Left hindlimb (tissue), 1 donor: Measurements from ENCODE around the gene TBC1D22A.
A peak's percentile ranks its signal among the peaks of the same experiment; 100 is the strongest.

Source experiments
- DNase-seq: peaks from one replicate; pipeline ENCODE4 v3.0.0-alpha.2; 2018

Gene TBC1D22A

GRCh38 chr22:46737976-46738646, 24.3 kb upstream of the TBC1D22A start, which contains the start of gene CERK:
Gene CERK (minus strand): TSS chr22:46738252. CDS start chr22:46738148, 104 bp downstream.
- peak; percentile 93 for DNase-seq

DNA sequence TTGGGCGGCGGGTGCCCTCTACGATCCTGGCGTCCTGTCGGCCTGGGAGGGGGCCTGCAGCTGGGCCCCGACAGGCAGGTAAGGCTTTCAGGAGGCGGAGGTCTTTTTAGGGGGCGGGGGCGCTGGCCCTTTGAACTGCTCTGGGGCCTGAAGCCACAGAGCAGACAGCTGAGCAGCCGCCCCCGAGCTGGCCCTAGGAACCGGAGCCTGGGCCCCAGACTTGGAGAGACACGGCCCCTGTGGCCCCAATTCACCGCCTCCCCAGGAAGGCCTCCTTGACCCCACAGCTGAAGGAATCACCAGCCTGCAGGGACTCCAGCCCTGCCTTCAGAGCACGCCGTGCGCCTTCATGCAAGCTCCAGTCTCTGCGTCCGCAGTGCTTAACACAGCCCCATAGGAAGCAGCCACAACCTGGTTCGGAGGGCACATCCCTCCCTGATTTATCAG, 23.8 kb upstream of the TBC1D22A start:
- peak; percentile 59 for DNase-seq

DNA sequence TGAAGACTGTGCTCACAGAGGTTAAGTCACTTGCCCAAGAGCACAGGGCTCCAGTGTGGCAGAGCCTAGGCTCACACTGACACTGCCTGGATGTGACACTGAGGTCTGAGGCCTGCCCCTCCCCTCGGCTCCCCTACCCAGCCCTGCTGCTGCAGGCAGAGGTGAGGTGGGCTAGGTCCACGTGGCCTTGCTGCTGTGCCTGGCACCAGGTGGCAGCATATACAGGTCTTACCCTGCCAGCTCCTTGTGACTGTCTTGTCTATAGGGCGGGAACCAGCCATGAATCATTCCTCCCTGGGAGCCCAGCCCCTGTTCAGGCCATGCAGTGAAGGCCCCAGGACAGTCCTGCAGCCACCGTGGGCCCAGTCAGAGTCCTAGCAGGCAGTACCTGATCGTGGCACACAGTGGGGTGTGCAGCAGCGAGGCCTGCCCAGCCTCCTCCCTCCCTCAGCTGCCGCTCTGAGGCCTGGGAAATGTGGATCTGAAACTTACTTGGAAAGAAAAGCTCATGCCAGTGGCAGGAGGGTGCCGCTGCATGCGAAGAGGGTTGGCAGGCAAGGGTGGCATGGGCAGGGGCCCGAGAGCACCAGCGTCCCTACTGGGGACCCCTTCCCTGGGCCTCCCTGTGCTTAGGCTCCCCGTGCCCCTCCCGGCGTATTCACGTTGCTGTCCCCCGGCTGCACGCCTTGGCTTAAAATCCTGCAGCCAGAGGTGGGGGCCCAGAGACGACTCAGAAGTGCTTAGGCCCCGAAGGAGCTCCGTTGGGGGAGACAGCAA, 23.2 kb upstream of the TBC1D22A start:
- peak; percentile 74 for DNase-seq

GRCh38 chr22:46740910-46741780, 21.3 kb upstream of the TBC1D22A start:
- DNase-seq: no peak

GRCh38 chr22:46741974-46742519, 20.4 kb upstream of the TBC1D22A start:
- no peak for DNase-seq

DNA sequence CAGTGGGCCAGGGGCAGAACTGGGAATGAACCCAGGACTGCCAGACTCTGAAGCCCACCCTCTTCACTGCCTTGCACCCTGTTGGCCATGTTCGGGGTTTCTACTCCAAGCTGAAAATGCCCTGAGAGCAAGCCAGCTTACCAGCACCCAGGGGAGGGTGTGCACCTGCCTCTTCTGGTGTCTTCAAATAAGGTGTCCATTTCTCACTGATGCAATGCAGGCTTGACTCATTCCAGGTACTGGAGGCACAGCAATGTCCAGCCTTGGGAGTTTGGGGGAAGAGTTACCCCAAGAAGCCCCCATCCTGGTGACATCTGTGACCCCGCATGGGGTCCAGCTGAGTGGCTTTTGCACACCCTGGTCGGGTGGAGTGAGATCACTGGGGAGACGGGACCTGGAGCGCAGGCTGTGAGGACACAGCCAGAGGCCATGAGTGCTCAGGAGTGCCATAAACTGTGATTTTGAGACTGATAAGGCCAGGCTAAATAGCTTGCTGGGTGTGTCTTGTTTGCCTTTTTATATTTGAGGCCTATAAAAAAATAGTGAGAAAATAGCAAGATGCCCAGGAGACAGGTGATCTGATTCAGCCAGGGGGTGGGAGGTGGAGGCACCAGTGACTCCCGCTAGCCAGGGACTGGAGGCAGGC, 19.8 kb upstream of the TBC1D22A start:
- no peak for DNase-seq

- DNase-seq: no peak
These were observed 17.9 kb upstream of the TBC1D22A start for GRCh38 chr22:46744581-46744980.

- DNase-seq: no peak
These were observed 16.3 kb upstream of the TBC1D22A start for GRCh38 chr22:46746192-46746591.

DNA sequence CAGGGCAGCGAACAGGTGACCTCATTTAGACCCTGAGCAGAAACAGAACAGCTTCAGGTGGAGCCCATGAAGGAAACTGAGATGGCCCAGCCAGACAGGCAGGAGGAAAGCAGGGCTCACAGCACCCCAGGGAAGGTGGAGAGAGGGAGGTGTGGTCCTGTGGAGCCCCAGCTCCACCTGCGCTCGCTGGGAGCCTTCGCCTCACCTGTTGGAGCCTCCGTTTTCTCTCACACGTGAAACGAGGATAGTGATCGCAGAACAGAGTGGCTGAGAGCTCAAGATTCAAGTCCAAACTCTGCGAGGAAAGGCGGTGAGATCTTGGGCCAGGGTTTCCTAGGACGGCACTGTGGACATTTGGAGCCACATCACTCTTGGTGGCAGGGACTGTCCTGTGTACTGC, 15.8 kb upstream of the TBC1D22A start:
- DNase-seq: no peak

DNA sequence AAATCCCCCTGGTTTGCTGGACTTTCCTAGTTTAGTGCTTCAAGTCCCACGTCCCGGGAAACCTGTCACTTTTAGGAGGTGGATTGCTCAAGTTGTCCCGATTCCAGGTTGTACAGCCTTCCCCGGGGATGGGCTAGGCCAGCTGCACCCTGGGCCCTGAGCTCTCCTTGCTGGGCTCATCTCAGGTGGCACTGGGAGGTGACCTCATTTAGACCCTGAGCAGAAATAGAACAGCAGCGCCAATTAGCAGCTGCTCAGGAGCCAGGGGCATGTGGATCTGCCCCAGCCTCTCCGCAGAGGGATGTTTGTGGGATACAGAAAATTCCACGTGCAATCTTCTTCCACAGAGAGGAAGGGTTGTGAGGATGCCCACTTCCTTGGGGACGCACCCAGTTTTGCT, 14.8 kb upstream of the TBC1D22A start:
- DNase-seq: no peak

DNA sequence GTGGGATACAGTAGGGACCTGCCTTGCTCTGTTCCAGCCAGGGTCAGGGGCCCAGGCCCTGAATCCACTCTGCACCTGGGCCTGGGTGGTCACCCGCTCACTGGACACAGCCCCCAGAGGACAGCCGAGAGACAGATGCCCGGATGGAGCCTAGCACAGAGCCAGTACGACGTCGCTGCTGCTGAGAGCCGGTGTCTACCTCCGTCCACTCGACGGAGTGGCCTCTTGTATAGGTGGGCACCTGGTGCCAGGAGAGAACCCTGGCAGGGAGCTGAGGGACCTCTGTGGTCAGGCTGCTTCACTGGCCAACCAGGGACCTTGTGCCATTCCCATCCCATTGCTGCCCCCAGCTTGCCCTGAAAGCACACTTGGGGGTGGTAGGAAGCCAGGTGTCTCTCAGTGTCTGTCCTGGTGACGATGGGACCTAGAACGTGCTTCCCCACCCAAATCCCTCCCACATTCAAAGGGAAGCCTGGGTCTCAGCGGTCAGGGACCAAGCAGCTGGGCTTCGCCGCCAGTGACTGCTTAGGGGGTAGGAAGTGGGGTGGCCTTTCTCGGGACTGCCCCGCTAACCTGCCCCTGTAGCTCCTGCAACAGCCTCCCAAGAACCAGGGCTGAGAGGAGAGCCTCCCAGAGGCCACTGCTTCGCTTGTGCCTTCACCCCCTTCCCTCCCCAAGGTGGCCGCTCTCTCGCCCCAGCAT, 14.1 kb upstream of the TBC1D22A start:
- no peak for DNase-seq

DNA sequence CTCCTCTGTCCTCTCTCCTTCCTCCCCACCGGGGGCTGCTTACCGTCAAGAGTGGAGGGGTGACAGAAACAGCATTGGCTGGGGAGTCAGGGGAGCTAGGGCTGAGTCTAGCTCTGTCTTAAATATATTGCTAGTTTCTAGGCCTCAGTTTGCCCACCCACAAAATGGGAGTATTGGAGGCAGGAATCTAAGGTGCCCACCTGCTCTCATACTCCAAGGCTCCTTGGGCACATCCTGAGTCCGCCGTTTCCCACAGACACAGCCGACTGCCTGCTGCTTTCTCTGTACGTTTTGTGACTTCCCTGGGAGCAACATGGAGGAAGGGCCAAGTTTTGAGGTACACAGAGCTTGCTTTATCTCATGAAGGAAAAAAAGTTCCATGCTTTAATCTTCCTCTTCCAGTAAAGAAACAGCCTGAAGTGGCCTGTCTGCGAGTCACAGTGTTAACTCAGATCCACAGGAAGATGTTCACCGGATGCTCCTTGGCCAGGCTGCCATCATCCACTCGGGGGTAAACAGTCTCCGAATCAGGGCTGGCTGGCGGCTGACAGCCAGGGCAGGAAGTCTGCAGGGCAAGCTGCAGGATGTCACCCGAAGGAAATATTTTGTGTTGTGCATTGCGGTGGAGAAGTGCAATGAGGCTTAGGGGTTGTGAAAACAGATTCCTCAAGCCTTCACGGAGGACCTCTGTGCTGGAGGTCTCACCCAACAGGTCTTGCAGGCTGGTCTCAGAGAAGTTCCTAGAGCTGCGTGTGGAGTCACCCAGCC, 13.4 kb upstream of the TBC1D22A start:
- DNase-seq: peak; percentile 26

DNA sequence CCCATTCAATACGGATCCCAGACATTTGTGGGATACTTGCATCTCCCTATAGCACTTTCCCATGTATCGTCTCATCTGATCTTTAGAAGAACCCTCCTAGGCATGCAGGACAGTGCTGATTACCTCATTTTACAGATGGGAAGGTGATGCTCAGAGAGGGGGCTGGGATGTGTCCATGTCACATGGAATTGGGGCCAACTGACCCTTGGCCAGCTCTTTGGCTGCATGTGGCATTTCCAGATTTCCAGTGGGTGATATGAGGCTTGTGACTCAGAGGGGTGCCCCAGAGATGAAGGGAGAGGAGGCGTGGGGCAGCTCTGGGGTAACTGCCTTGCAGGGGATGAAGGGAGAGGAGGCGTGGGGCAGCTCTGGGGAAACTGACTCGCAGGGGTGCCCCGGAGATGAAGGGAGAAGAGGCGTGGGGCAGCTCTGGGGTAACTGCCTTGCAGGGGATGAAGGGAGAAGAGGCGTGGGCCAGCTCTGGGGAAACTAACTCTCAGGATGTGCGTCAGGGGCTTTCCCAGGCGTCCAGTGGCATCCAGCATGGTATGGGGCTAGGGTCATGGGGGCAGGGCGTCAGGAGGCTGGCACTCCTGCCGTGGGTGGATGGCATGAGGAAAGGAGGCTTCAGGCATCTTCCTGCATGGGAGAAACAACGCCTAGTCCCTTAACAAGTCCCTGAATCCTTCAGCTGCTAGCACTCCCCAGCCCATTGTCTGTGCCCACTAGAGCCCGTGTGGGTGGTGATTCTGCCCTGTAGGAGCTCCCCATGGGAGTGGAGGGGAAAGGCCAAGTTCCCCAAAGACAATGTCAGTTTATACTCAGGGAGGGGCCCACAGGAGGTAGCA, 12.5 kb upstream of the TBC1D22A start:
- DNase-seq: peak; percentile 19

- no peak for DNase-seq
These were observed 12.0 kb upstream of the TBC1D22A start for GRCh38 chr22:46750530-46750800.

DNA sequence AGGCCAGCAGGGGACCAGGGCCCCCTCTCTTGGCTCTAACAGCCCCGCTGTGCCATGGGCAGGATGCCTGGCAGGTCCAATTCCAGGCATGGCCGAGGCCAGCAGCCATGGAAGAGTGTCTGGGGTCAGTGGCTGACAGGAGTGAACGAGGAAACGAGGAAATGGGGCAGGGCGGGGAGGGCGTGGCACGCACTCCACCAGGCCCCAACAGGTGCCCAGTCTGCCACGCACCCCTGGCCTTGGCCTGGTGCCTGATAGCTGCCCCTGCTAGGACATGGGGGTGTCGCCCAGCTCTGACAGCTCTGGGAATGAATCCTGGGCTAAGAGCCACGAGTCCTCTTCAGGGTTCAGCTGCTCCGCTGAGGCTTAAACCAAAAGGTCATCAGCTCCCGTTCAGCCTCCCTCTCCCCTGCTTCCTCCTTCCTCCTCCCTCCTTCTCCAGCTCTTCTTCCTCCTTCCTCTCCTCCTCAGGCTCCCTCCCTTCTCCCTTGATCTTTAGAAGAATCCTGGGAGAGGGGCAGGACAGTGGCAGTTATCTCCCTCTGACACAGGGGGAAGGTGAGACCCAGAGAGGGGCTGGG, 11.5 kb upstream of the TBC1D22A start:
- no peak for DNase-seq

DNA sequence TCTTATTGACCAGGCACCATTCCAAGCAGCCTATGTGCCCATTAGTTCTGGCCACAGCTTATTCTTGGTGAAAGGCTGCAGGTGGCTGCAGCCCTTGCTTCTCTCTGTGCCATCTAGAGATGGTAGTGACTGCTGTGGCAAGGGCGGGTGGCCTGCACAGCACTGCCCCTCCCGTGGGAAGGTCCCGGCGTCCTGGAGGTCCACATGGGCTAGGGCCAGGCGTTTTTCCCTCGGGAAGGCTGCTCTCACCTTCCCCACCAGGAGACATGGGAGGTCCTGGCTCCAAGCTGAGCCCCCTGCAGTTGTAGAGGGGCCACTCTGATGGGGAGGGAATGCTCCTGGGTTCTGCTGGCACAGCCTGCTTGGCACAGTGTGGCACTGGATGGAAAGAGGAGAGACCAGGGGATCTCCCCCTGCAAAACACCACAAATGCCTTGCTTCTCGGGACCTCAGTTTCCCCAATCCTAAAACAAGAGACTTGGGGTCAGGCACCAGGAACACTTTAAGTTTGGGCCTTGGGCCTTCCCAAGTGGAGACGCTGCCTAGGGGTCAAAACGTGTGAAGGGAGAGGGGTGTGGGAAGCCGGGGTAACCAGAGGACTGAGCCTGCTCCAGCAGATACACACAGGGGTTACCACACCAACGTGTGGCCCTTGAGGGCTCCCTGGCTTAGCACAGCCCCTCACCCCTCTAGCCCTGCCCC, 10.0 kb upstream of the TBC1D22A start:
- no peak for DNase-seq

DNA sequence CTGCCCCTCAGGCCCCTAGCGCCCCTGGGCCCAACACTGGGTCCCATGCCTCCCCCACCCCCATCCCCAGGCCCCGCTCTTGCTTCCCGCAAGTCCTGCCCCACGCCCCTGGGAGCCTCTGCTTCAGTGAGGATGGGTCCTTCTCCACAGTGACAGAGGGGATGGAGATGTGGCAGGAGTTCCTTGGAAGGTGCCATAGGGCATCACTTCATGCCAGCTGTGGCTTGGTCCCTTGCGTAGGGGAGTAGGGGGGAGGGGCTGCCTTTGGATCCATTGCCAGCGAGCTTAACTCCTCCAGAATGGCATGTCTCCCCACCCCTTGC, 9.5 kb upstream of the TBC1D22A start:
- no peak for DNase-seq

- no peak for DNase-seq
These were observed 9.1 kb upstream of the TBC1D22A start for GRCh38 chr22:46753360-46753759.

DNA sequence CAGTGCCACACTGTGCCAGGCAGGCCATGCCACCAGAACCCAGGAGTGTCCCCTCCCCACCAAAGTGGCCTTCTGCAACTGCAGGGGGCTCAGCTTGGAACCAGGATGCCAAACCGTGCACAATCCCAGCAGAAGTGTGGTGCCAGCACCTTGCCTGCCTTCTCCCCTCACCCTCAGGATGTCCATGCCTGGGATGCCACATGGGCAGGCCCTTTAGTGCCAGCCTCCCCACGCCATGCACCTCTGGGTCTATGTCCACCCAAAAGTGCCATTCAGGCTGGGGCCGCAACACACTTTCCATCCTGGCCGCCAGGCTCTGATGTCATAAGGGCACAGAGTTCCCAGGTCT, 8.7 kb upstream of the TBC1D22A start:
- DNase-seq: no peak
